HK-2 (cell line): ENCODE measurements around the gene TLR10.
"Not testable (repeated sequence)": the region's sequence is repeated elsewhere in the genome, so short reads cannot be mapped to it uniquely, and the experiment has no call there.

Source experiments
- DNase-seq: peaks from one replicate; pipeline ENCODE4 v3.0.0-alpha.2; 2018; ENCODE audit not compliant: unreplicated experiment

TLR10 gene

DNA sequence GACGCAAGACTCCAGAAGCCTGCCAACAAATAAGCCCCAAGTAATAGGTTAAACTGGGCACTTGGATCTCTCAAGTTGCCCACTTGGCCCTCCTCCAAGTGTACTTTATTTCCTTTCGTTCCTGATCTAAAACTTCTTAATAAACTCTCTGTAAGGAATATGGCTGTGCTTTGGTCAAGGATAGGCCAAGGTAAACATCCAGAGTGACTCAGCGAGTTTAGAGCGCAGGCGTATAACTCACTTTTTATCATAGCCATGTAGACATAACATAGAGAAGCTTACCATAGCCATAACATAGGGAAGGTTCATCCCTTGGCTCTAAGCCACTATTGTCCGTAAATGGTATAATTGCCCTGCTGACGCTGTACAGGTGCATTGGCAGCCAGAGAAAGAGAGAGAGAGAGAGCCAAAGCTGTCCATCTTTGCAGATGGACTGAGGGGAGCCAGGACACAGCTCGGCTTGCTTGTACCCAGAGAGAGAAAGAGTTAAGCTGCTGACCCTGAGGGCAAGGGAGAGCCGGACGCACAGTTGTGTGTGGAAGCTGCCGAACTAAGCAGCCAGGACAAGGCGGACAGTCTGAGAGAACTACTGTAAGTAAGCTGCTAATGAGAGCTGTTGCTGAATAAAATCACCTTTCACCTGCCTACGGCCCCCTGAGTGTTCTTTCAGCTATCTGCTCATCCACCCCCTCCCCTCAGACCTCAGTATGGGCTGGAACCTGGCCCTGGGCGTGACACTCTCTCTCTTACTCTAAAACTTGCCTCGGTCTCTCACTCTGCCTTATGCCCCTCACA lies 20.0 kb upstream of the TLR10 start:
- no peak for DNase-seq

DNA sequence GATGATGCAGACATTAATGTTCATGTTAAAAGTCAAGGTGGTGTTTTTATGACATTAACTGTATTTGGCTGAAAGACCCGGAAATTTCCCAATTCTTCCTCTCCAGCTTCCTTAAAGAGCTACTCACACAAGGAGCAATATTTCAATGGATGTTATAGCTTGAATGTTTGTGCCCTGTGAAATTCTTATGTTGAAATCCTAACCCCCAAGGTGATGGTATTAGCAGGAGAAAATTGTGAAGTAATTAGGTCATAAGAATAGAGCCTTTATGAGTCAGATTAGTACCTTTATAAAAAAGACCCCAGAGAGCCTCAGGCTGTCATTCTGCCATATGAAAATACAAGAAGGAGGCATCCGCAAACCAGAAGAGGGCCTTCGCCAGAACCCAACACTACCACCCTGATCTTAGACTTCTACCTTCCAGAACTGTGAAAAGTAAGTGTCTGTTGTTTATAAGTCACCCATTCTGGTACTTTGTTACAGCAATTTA lies 18.2 kb upstream of the TLR10 start:
- no peak for DNase-seq

DNA sequence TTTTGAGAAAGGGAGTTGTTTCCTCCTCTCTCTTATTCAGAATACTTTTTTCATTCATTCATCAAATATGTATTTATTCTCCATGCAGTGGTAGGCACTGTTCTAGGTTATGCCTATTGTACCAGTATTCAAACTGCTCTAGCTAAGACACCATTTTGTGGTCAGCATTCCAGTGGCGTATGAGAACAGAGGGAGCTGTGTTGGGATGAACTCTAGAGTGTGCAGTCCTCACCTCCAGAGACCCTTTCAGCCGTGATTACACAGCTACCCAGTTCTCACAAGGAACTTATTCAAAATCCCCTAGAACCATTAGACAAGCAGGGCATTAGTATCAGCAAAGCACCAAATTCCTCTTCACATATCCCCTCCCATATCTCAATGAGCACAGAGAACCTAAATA lies 17.6 kb upstream of the TLR10 start:
- DNase-seq: no peak

DNA sequence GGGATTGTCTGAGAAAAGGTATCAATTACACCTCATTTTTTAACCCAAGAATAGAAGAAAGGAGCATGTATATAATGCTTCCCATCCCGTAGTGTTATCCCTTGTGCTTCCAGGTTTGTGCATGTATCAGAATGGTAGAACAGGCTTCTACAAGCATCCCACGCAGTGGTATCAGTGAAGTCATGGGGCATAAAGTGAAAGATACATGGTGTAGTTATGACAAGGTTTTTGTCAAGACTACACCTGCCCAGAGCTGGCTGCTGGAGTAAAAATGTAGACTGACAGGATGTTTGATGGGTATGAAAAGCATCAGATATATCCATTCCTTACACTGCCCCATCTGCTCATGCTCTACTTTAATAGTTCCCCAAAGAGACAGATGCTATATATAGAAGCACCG lies 12.3 kb upstream of the TLR10 start:
- no peak for DNase-seq

DNA sequence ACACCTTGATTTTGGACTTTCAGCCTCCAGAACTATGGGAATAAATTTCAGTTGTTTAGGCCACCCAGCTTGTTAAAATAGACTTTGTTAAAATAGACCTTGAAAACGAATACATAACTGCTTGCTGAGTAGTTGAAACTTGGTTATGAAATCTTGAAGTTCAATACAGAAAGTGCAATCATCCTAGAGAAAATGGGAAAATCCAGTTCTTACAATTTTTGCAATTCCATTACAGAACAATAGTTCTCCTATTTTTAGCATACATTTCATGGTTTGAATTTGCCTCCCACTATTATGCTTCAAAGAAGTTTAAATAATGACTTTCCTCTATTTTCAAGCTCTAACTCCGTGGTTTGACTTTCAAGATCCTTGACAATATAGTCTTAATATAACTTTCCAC lies 11.3 kb upstream of the TLR10 start:
- DNase-seq: no peak

DNA sequence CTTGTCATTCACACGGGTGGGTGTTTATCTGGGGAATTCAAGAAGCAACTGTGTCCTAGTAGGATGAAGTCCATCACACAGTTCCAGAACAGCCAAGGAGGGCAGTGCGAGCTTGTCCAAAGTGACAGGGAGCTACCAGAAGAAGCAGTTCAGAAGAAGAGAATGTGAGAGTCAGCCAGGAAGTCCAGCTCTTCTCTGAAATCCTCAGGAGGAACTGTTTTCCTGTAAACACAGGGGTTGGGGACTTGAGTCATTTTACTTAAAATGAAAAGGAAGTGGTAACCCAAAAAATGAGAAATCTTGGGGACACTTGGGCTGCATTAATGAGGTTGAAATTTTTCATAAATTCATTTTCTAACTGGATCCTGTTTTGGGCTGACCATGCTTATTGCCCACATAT lies 8.2 kb upstream of the TLR10 start:
- no peak for DNase-seq

DNA sequence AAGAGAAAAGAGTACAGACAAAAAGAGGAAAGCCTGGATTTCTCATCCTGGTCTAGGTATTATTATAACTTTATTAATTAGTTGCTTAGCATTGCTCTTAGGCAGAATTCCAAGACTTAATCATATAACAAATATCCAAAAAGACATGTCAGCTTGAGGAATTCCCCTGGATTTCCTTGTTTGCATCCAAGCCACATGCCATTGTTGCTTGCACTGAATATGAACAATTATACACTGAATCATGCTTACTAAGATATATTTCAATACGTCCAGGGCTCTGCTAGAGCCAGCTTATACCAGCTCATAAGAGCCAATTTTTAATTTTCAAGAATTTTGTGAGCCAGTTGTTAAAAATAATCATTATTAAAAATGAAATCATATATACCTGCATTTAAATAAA lies 5.5 kb upstream of the TLR10 start:
- DNase-seq: no peak

DNA sequence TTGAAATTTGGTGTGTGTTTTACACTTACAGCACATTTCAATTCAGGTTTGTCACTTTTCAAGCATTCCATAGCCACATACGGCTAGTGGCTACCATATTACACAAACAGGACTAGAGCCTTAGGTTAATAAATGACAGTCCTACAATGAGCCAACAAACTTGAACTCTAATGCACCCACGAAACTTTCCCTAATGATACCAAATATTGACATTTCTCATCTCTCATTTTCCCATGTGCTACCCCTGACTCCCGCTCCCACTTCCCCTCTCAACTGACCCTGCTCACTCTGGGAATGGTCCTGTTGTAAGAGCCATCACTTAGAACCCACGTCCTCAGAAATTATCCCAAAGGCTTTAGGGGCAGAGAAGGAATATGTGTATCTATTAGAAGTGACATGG lies 4.9 kb upstream of the TLR10 start:
- DNase-seq: no peak

DNA sequence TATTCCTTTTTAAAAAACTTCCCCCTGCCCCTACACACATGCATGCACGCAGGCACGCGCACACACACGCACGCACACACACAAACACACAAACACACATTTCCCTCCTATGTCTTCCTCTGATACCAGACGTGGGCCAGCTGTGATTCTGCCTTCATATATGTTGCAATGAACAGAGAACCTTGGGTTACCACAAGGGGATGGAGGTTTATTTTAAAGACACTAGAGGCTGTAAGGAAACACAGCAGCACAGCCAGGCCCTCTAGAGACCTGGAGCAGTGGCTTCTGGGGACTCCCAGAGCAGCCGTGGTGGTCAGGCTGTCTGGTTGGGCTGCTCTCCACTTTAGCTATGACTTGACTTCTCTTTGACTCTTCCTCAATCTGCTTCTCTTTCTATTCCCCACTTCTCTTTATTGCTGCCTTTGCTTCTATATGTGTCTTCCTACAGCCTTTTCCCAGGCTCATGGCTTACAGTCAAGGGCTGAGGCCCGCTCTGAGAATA lies 3.2 kb upstream of the TLR10 start:
- DNase-seq: no peak

DNA sequence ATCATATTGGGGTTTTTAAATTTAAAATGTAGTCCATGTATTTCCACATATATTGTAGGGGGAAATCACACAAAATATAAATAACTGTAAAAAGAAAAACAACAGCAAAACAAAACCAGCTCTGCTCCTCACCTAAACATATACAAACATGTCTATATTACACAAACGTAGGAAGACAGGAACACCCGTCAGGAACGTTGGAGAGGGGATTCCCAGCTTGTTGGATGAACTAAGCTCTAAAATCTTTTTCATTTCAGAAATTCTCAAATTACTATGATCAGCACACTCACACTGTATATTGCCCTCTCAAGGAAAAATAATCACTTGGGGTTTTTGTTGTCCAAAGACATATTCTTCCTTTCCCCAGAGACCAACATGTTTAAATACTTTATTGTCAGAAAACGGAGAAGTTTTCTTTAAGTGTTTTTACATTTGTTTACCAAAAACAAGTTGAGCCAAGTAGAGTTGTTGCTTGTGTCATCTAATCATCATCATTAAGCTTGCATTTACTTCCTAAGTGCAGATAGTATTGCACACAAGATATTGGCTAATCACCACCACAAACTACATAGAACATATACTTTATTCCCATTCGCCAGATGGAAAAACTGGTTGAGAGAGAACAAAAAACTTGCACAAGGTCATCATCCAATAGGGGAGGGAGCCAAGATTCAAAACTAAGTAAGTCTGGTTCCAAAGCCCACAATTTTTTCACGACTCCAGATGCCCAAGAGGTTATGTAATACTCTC lies 2.4 kb upstream of the TLR10 start:
- DNase-seq: no peak

DNA sequence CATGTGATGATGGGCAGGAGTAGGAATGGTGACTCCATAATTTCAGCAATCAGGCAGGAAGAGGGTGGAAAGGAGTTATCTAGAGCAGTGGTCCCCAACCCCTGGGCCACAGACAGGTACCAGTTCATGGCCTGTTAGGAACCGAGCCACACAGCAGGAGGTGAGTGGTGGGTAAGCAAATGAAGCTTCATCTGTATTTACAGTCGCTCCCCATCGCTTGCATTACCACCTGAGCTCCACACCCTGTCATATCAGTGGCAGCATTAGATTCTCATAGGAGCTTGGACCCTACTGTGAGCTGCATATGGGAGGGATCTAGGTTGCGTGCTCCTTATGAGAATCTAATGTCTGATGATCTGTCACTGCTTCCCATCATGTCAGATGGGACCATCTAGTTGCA lies 1.4 kb upstream of the TLR10 start:
- DNase-seq: no peak

DNA sequence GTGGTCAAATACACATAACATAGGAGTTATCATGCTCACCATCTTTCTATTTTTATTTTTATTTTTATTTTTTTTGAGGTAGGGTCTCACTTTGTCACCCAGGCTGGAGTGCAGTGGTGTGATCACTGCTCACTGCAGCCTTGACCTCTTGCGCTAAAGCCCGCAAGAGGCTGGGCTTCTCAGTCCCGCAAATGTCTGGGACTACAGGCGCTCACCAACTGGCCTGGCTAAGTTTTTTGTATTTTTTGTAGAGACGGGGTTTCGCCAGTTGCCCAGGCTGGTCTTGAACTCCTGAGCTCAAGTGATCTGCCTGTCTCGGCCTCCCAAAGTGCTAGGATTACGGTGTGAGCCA lies 295 bp upstream of the TLR10 start:
- DNase-seq: no peak

DNA sequence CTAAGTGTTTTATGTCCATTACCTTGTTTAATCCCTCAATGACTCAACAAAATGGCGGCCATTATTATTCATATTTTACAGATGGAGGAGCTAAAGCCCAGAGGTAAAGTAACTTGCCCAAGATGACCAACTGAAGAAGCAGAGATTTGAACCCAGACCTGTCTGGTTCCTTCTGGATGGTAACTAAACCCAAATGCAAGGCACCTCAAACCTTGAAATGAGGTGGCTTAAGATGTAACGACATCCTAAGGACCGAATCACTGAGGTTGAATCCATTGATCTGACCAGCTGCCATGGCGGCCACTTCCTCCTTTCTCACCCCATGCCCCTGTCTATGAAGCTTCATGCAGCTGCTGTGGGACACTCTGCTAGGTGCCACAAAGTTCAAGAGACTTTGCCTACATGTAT lies 932 bp downstream of the TLR10 start:
- DNase-seq: no peak

DNA sequence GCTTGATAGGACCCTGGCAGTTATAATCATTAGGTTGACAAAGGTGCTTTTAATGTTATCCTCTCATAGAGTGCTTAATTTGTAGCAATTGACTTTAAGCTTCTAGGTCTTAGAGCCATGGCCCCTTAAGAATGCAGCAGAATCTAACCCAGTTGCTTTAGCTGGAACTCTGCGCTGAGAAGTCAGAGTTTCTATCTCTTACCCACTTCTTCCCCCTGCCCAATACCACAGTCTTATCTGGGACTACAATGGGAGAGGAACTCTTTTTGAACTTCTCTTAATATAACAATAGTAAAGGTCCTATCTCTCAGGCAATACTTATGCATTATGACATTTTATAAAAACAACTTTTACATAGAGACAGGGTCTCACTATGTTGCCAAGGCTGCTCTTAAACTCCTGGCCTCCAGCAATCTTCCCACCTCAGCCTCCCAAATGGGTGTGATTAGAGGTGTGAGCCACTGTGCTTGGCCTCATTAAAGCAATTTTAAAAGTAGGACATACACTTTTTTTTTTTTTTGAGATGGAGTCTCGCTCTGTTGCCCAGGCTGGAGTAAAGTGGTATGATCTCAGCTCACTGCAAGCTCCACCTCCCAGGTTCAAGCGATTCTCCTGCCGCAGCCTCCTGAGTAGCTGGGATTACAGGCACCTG lies 1.8 kb downstream of the TLR10 start:
- no peak for DNase-seq

DNA sequence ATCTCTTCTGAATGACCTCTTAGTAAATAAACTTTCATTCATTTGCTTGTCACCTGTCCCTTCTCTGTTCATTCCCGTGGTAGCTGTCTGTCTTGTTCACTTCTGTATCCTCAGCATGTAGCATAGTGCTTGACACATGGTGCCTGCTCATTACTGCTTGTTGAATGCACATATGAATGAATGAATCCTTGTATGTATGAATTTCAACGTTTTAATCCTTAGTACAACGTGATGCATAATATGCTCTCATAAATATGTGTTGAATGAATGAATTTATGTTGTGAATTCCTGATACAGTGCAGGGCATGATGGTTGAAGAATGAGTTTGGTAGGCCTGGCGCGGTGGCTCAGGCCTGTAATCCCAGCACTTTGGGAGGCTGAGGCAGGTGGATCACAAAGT lies 3.0 kb downstream of the TLR10 start:
- DNase-seq: no peak

DNA sequence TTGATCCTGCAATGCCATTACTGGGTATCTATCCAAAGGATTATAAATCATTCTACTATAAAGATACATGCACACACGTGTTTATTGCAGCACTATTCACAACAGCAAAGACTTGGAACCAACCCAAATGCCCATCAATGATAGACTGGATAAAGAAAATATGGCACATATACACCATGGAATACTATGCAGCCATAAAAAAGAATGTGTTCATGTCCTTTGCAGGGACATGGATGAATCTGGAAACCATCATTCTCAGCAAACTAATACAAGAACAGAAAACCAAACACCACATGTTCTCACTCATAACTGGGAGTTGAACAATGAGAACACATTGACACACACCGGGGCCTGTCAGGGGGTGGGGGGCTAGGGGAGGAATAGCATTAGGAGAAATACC lies 4.9 kb downstream of the TLR10 start:
- DNase-seq: not testable (repeated sequence)

DNA sequence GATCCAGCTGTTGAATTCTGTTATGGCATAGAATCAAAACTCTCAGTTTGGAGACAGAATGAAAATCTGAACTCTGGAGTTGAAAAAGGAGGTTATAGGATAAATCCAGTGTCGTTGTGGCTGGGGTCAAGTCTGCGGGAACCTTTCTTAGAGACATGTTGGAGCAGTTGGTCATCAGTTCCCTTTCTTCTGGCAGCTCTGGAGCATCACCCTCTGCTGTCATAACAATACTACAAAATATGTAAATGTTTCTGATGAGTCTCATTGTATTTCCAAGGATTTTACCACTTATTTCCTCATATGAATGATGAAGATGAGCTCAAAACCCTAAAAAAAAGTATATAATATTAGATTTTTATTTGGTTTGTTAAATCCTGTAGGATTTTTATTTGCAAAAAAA lies 7.5 kb downstream of the TLR10 start:
- no peak for DNase-seq

DNA sequence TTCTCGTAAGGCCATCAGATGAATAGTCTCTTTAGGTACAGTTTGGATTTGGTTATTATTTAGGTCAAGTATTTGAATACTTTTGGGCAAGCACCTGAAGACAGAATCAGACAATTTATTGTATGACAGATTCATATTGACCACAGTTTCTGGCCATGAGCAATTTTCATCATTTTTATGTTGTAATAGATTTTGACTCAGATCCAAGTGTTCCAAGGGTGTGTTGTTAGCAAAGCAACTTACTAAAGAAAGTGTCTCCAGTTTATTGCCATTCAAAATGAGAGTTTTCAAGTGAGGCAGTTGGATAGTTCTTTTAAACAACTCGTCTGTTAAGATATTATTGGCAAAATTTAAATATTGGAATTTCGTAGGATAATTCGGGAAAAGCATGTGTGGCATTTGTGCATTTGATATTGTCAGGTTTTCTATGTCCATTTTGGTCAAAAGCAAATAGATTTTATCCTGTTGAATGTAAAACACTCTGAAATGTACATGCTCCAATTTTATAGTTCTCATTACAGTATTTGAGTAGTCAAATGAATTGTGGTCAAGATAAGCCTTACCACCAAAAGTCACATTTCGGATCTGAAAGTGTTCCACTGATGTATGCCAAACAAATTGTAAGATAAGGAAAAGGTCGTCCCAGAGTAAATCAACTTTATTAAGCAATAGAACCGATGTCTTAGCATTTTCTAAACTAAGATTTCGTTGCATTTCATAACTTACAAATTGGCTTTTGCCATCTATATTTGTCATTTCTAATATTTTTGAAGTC lies 8.4 kb downstream of the TLR10 start:
- DNase-seq: no peak

DNA sequence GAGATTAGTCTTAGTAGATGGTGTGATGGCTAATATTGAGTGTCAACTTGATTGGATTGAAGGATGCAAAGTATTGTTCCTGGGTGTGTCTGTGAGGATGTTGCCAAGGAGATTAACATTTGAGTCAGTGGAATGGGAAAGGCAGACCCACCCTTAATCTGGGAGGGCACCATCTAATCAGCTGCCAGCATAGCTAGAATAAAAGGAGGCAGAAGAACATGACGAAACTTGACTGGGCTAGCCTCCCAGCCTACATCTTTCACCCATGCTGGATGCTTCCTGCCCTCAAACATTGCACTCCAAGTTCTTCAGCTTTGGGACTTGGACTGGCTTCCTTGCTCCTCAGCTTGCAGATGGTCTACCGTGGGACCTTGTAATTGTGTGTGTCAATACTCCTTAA lies 12.5 kb downstream of the TLR10 start:
- not testable (repeated sequence) for DNase-seq

DNA sequence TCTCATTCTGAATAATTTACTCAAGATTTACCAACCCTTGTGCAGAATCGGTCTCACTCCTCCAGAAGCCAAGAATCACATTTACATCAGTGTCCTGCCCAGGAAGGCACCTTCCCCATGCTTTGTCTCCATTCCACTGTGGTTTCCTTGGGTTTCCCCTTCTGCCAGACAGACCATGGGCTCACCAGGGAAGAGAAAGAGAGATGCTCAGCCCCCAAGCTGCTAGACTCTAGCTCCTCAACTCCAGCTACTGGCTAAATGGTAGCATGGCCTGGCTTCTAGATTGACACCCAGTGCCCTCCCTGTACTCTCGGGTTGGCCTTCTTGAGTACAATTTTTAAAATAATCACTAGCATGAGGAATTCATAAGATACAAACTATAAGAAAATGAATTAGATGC lies 12.9 kb downstream of the TLR10 start:
- no peak for DNase-seq

DNA sequence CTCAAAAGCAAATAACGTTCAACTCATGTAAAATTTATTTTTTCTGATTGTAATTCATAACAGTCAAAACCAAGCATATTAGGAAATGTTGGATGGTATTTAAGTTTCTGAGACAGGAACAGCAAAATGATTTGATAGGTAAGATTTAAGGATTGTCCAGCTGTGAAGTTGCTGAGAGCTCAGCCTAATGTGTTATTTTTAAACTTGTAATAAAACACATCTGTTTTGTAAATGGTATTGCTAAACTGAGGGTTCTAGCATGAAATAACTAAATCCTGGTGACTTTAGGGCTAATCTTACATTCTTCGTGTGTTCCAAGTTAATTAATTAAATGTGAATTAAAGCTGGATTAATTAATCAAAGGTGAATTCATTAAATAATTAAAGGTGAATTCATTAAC lies 13.3 kb downstream of the TLR10 start:
- DNase-seq: no peak

DNA sequence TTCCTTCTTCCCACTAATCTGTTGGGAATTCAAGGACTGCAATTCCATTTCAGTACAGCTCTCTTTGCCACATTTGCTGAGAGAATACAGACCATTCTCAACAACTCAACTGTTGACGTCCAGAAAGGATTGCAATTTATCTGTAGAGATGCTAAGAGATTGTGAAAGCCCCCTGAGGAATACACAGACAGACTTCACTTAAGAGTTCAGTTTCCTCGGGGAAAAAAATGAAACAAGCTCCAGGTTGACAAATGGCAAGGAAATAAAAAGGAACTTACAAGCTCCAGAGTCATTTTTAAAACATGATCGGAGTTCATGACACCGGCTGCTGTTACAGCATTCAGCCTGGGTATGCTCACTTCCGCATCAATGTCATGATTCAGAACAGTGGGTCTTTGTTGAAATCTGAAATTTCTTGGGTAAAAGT lies 13.8 kb downstream of the TLR10 start:
- no peak for DNase-seq
